ENCODE results near the gene CPXM2.

- TF ChIP-seq, protein P1, sequence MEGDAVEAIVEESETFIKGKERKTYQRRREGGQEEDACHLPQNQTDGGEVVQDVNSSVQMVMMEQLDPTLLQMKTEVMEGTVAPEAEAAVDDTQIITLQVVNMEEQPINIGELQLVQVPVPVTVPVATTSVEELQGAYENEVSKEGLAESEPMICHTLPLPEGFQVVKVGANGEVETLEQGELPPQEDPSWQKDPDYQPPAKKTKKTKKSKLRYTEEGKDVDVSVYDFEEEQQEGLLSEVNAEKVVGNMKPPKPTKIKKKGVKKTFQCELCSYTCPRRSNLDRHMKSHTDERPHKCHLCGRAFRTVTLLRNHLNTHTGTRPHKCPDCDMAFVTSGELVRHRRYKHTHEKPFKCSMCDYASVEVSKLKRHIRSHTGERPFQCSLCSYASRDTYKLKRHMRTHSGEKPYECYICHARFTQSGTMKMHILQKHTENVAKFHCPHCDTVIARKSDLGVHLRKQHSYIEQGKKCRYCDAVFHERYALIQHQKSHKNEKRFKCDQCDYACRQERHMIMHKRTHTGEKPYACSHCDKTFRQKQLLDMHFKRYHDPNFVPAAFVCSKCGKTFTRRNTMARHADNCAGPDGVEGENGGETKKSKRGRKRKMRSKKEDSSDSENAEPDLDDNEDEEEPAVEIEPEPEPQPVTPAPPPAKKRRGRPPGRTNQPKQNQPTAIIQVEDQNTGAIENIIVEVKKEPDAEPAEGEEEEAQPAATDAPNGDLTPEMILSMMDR (IDR thresholded peaks at IDR 0.05; ENCODE audit: insufficient read depth, low read length, poor library complexity, severe bottlenecking): no peak
- TF ChIP-seq EZH2phosphoT487 (conservative IDR thresholded peaks at IDR 0.05; ENCODE audit: low read length): no peak
Measured at GRCh38 chr10:123908379-123908778, 16.8 kb upstream of the CPXM2 start.

Measured in SU-DHL-6 (cell line).